Ecto neural progenitor cell (in vitro differentiated cells): ENCODE measurements around the gene FNBP1.
A peak's percentile ranks its signal among the peaks of the same experiment; 100 is the strongest.
"Not testable (repeated sequence)": the region's sequence is repeated elsewhere in the genome, so short reads cannot be mapped to it uniquely, and the experiment has no call there.

Experiments used
- DNase-seq: peaks from one replicate; pipeline ENCODE4 v3.0.0-alpha.2; 2018; ENCODE audit warnings: low spot score

FNBP1 gene

GRCh38 chr9:129990269-129991010 is 52.5 kb downstream of the FNBP1 start:
- no peak for DNase-seq

- no peak for DNase-seq
Observed at GRCh38 chr9:129989740-129990139, 53.2 kb downstream of the FNBP1 start.

- no peak for DNase-seq
Observed at GRCh38 chr9:129989362-129989708, 53.7 kb downstream of the FNBP1 start.

- DNase-seq = no peak
Observed at GRCh38 chr9:129988607-129989361, 54.2 kb downstream of the FNBP1 start.

GRCh38 chr9:129987941-129988340 is 55.0 kb downstream of the FNBP1 start:
- DNase-seq = no peak

GRCh38 chr9:129987047-129987446 is 55.9 kb downstream of the FNBP1 start:
- DNase-seq = no peak

- not testable (repeated sequence) for DNase-seq
Observed at GRCh38 chr9:129984589-129984988, 58.4 kb downstream of the FNBP1 start.

GRCh38 chr9:129983891-129984290 is 59.1 kb downstream of the FNBP1 start:
- no peak for DNase-seq

GRCh38 chr9:129981180-129981907 is 61.6 kb downstream of the FNBP1 start:
- no peak for DNase-seq

GRCh38 chr9:129980224-129980623 is 62.8 kb downstream of the FNBP1 start:
- not testable (repeated sequence) for DNase-seq

- no peak for DNase-seq
Observed at GRCh38 chr9:129979071-129979745, 63.8 kb downstream of the FNBP1 start.

GRCh38 chr9:129972816-129973215 is 70.2 kb downstream of the FNBP1 start:
- no peak for DNase-seq

GRCh38 chr9:129968690-129969485 is 74.1 kb downstream of the FNBP1 start:
- no peak for DNase-seq

GRCh38 chr9:129964901-129965734 is 77.9 kb downstream of the FNBP1 start:
- peak; percentile 41 for DNase-seq

- peak; percentile 49 for DNase-seq
Observed at GRCh38 chr9:129962889-129963703, 79.9 kb downstream of the FNBP1 start.

- DNase-seq = no peak
Observed at GRCh38 chr9:129962451-129962864, 80.5 kb downstream of the FNBP1 start.

- no peak for DNase-seq
Observed at GRCh38 chr9:129958796-129959195, 84.2 kb downstream of the FNBP1 start.

- DNase-seq = no peak
Observed at GRCh38 chr9:129954868-129955550, 88.0 kb downstream of the FNBP1 start.

GRCh38 chr9:129953736-129954135 is 89.3 kb downstream of the FNBP1 start:
- DNase-seq = no peak
